ENCODE measurements around the gene NDUFA3. TPM values are rescaled to one million over a fixed set of nuclear protein-coding genes. Genes with fewer than 3 reads are reported as not detected.

The NDUFA3 gene
- polyA plus RNA-seq, 1 donor from 2014 or later: 21.4 TPM

- H3K36me3 ChIP-seq (ENCODE audit: insufficient read depth, low read length): no peaks in the 10 kb centered on the region
- no peak overlapping the region for H2AFZ ChIP-seq (ENCODE audit: low read depth, low read length)
- H3K79me2 ChIP-seq (replicated peaks; ENCODE audit: insufficient read depth, low read length): peaks cover 34% of the 10 kb centered on the region
- TF ChIP-seq EP300 (conservative IDR thresholded peaks at IDR 0.05; ENCODE audit: poor library complexity, severe bottlenecking) (no peak), EZH2 (IDR thresholded peaks at IDR 0.05; ENCODE audit: borderline replicate concordance, insufficient read depth, low read length, poor library complexity, severe bottlenecking) (no peak), RAD21 (conservative IDR thresholded peaks at IDR 0.05) (no peak), POLR2AphosphoS5 (IDR thresholded peaks at IDR 0.05) (no peak), TAF1 (IDR thresholded peaks at IDR 0.05; ENCODE audit: low read depth) (no peak), MXI1 (conservative IDR thresholded peaks at IDR 0.05; ENCODE audit: poor library complexity, severe bottlenecking) (no peak), REST (IDR thresholded peaks at IDR 0.05; ENCODE audit: borderline replicate concordance) (no peak), SMC3 (conservative IDR thresholded peaks at IDR 0.05; ENCODE audit: poor library complexity) (no peak)
- TF ChIP-seq, protein P1, sequence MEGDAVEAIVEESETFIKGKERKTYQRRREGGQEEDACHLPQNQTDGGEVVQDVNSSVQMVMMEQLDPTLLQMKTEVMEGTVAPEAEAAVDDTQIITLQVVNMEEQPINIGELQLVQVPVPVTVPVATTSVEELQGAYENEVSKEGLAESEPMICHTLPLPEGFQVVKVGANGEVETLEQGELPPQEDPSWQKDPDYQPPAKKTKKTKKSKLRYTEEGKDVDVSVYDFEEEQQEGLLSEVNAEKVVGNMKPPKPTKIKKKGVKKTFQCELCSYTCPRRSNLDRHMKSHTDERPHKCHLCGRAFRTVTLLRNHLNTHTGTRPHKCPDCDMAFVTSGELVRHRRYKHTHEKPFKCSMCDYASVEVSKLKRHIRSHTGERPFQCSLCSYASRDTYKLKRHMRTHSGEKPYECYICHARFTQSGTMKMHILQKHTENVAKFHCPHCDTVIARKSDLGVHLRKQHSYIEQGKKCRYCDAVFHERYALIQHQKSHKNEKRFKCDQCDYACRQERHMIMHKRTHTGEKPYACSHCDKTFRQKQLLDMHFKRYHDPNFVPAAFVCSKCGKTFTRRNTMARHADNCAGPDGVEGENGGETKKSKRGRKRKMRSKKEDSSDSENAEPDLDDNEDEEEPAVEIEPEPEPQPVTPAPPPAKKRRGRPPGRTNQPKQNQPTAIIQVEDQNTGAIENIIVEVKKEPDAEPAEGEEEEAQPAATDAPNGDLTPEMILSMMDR (IDR thresholded peaks at IDR 0.05; ENCODE audit: poor library complexity, severe bottlenecking): no peak
- H4K20me1 ChIP-seq (ENCODE audit: insufficient read depth): no peaks in the 10 kb centered on the region
- H3K4me3 ChIP-seq (ENCODE audit: low read length): no peak overlapping the region
- H3K27me3 ChIP-seq (ENCODE audit: insufficient read depth, low read depth, low read length): no peaks in the 10 kb centered on the region
- H3K9me2 ChIP-seq (ENCODE audit: insufficient read depth, low read length): no peaks in the 10 kb centered on the region
- H3F3A ChIP-seq (ENCODE audit: insufficient read depth, low read length, poor library complexity, severe bottlenecking): no peaks in the 10 kb centered on the region
- no peak overlapping the region for H3K4me2 ChIP-seq (ENCODE audit: low read length)
- no peaks in the 10 kb centered on the region for H3K9me3 ChIP-seq (ENCODE audit: low read length)
- no peak overlapping the region for H3K27ac ChIP-seq (ENCODE audit: low read length)
- H3K9ac ChIP-seq (ENCODE audit: low read length): no peak overlapping the region
Measured at GRCh38 chr19:54141356-54141755, 38.7 kb downstream of the NDUFA3 start.

- no peak overlapping the region for H2AFZ ChIP-seq (ENCODE audit: low read depth, low read length)
- H3K9ac ChIP-seq (ENCODE audit: low read length): no peak overlapping the region
- no peak overlapping the region for H3K27ac ChIP-seq (ENCODE audit: low read length)
- no peak for TF ChIP-seq EZH2 (IDR thresholded peaks at IDR 0.05; ENCODE audit: borderline replicate concordance, insufficient read depth, low read length, poor library complexity, severe bottlenecking)
- TF ChIP-seq RAD21 (conservative IDR thresholded peaks at IDR 0.05): no peak
- no peak for TF ChIP-seq EP300 (conservative IDR thresholded peaks at IDR 0.05; ENCODE audit: poor library complexity, severe bottlenecking)
- no peak for TF ChIP-seq REST (IDR thresholded peaks at IDR 0.05; ENCODE audit: borderline replicate concordance)
- TF ChIP-seq POLR2AphosphoS5 (IDR thresholded peaks at IDR 0.05): no peak
- TF ChIP-seq TAF1 (IDR thresholded peaks at IDR 0.05; ENCODE audit: low read depth): no peak
- TF ChIP-seq, protein P1 (IDR thresholded peaks at IDR 0.05; ENCODE audit: poor library complexity, severe bottlenecking): no peak
- no peak for TF ChIP-seq SMC3 (conservative IDR thresholded peaks at IDR 0.05; ENCODE audit: poor library complexity)
- no peak for TF ChIP-seq MXI1 (conservative IDR thresholded peaks at IDR 0.05; ENCODE audit: poor library complexity, severe bottlenecking)
- no peaks in the 10 kb centered on the region for H3K9me2 ChIP-seq (ENCODE audit: insufficient read depth, low read length)
- no peaks in the 10 kb centered on the region for H3K36me3 ChIP-seq (ENCODE audit: insufficient read depth, low read length)
- H3K9me3 ChIP-seq (ENCODE audit: low read length): no peaks in the 10 kb centered on the region
- no peak overlapping the region for H3K4me3 ChIP-seq (ENCODE audit: low read length)
- H3K27me3 ChIP-seq (ENCODE audit: insufficient read depth, low read depth, low read length): no peaks in the 10 kb centered on the region
- H3K79me2 ChIP-seq (replicated peaks; ENCODE audit: insufficient read depth, low read length): peaks cover 34% of the 10 kb centered on the region
- H3F3A ChIP-seq (ENCODE audit: insufficient read depth, low read length, poor library complexity, severe bottlenecking): no peaks in the 10 kb centered on the region
- H4K20me1 ChIP-seq (ENCODE audit: insufficient read depth): no peaks in the 10 kb centered on the region
- H3K4me2 ChIP-seq (ENCODE audit: low read length): no peak overlapping the region
Measured at GRCh38 chr19:54142166-54142780, 39.6 kb downstream of the NDUFA3 start.

All from neural cell (in vitro differentiated cells).